HG03558 (cell line): Measurements from ENCODE around the gene TNS1.

Source experiments
- ATAC-seq: cut with Tn5 transposase; IDR thresholded peaks from one replicate; pipeline ENCODE4 v1.9.1; 2021; ENCODE audit warnings: moderate number of reproducible peaks; ENCODE audit not compliant: unreplicated experiment; ENCODE audit errors: extremely low read depth

TNS1 gene

GRCh38 chr2:217903142-217903858 lies 99.5 kb downstream of the TNS1 start:
- no peak for ATAC-seq

DNA sequence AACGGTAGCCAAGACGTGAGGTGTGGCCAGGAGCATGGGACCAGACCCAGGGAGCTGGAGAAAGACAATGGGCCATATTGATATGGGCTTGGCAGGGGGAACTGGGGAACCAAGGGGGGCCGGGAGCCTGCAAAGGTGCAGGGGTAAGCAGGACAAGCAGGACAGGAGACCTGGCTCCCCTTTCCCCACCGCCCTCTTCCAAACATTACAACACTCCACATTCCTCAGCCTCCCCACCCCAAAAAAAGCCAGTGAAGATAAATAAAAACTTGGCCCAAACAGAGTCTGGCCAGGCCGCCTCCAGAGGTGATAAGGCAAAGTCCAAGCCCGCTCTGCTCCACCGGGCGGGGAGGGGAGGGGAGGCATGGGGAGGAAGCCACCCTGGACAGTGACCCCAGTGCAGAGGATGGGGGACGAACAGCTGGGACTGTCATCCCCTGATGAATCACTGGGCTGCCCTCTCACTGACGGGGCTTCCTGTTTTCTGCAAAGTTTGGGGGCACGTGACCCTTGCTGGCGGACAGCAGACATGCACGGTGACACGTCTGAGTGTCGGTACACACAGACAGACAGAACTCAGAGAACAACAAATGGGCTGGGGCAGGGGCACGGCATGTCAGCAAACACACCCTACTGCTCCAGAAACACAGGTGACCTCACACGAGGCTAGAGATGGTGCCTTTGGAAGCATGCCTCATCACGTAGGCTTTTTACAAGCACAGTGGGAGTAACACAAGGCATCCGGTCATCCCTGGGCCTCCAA lies 100.2 kb downstream of the TNS1 start:
- ATAC-seq: no peak

DNA sequence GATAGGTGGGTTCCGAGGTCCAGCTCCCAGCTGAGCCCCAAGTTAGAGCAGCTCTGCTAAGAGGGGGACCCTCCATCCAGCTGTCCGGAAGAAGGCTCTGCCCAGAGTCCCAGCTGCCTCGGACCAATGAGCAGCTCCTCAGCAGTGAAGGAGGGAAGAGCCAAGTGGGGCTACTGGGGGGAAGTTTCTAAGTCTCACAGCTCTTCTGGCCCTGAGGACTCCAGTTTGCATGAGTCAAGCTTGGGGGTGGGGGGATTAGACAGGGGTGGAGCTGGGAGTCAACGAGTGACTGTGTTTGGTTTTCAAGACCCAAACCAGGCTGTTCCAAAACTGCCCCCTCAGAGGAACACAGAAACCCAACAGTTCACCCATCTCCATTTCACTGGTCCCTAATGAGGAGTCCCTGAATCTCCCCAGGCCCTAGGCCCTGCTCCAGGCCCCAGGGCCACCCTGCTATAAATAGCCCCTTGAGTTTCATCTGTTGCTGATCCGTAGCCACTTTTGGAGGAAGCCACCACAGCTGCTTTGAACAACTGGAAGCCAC lies 100.9 kb downstream of the TNS1 start:
- no peak for ATAC-seq

GRCh38 chr2:217901400-217901799 lies 101.4 kb downstream of the TNS1 start:
- ATAC-seq: no peak

GRCh38 chr2:217900780-217901360 lies 101.9 kb downstream of the TNS1 start:
- ATAC-seq: no peak

- no peak for ATAC-seq
These were observed 102.6 kb downstream of the TNS1 start for GRCh38 chr2:217900010-217900779.

DNA sequence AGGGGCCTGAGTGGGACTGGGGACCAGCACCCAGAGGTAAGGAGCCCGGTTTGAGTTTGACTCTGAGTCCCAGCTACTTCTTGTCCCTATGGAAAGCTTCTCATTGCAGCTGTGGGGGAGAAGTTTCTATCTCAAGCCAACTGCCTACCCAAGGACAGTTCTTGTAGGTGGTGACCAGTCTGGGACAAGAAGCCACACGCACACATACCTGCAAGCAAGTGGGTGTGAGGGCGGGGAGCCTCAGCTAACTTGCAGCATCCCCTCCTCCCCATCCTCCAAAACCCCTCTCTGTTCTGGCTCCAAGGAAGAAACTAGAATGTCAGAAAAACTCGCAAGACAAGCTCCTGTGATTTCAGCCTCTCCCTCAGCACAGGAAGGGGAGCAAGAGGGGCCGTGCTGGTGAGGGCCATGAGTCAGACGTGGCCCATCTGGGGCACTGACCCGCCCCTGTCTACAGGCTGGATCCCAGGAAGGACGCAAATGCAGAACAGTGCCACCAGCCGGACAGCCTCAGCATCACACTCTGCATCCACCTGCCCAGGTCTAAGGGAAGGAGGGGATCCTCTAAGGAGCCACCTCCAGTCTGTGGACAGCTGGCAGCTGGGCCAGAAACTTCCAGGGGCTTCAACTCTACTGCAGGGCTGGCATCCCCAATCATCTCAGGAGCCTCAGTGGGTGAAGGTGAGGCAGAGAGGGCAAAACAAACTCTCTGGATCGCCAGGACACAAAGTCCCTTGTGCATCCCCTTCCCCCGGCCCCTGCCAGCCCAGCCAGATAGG lies 103.4 kb downstream of the TNS1 start:
- no peak for ATAC-seq

GRCh38 chr2:217897816-217898806 lies 104.7 kb downstream of the TNS1 start:
- no peak for ATAC-seq

DNA sequence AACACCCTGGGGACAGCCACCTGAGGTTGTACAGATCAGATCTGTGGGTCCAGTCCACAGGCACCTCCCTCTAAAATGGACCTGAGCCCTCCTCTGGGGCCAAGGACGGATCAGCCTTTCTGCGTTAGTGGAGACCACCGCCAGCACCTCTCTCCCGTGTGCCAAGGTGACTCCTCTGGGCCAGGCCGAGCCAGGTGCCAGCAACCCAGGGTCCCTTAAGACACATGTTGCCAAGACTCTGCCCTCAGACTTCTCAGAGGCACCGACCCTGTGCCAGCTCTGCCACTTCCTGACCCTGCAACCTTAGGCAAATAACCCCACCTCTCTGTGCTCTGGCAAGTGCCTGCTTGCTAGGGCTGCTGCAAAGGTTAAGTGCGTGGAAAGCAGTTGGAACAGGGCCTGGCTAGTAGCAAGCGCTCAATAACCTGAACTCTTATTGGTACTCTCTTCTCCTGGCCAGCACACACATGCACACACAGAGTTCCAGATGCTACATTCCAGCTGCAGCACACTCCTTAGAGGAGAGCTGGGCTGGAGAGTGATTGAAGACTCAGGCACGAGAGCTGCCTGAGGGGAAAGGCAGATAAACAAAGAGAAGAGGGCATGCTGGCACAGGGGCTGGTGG lies 105.6 kb downstream of the TNS1 start:
- no peak for ATAC-seq

- no peak for ATAC-seq
These were observed 107.6 kb downstream of the TNS1 start for GRCh38 chr2:217895070-217895635.

GRCh38 chr2:217893440-217893839 lies 109.4 kb downstream of the TNS1 start:
- ATAC-seq: no peak

- no peak for ATAC-seq
These were observed 110.2 kb downstream of the TNS1 start for GRCh38 chr2:217892560-217892959.

- ATAC-seq: no peak
These were observed 112.3 kb downstream of the TNS1 start for GRCh38 chr2:217890445-217890844.

- ATAC-seq: no peak
These were observed 113.1 kb downstream of the TNS1 start for GRCh38 chr2:217889656-217890055.

DNA sequence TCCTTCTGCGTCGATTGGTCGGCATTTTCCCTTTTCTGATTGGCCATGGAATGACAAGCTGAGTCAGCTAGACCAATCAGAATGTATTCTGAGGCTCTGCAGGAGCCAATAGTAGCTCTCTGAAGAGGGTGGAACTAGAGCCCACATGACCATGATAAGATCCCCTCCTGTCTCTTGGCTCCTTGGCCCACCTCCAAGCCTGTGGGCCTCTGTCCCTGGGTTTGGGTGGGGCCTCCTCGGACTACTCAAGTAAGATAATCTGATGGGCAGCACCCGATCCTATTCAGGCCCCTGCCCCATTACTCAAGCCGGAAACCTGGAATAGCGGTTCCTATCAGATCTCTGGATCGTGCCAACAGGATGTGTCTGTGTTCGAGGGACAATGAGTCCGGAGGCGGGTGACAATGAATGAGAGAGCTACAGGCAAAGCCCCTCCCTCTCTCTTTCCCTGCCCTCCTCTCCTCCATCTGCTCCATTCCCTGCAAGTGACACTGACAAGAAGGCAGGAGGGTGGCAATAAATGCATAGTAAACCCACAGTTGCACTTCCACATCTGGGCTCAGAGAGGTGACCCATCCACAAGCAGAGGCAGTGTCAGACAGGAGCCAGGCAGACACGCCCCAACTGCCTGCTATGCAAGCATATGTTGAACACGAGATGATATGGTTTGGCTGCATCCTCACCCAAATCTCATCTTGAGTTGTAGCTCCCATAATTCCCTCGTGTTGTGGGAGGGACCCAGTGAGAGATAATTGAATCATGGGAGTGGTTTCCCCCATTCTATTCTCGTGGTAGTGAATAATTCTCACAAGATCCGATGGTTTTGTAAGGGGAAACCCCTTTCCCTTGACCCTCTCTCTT lies 114.7 kb downstream of the TNS1 start:
- no peak for ATAC-seq

- ATAC-seq: no peak
These were observed 116.0 kb downstream of the TNS1 start for GRCh38 chr2:217886720-217887309.
